ENCODE results near the gene ELOVL3.

The ELOVL3 gene

GRCh38 chr10:102191956-102192355 lies 34.1 kb upstream of the ELOVL3 start:
- TF ChIP-seq POLR2AphosphoS5 (IDR thresholded peaks at IDR 0.05; ENCODE audit: low read depth, low read length) (no peak), TAF1 (IDR thresholded peaks at IDR 0.05; ENCODE audit: borderline replicate concordance, insufficient read depth, low read length) (no peak), SIN3A (IDR thresholded peaks at IDR 0.05; ENCODE audit: borderline replicate concordance, insufficient read depth, low read length) (no peak), REST (IDR thresholded peaks at IDR 0.05; ENCODE audit: insufficient read depth in 1 of 2, low read depth in 2 of 2, low read length in 2 of 2) (no peak), FOXP2 (optimal IDR thresholded peaks at IDR 0.05; ENCODE audit: borderline replicate concordance, extremely low read depth, extremely low read length, insufficient read depth) (no peak)

- TF ChIP-seq TAF1 (IDR thresholded peaks at IDR 0.05; ENCODE audit: borderline replicate concordance, insufficient read depth, low read length) = no peak
- no peak for TF ChIP-seq SIN3A (IDR thresholded peaks at IDR 0.05; ENCODE audit: borderline replicate concordance, insufficient read depth, low read length)
- no peak for TF ChIP-seq POLR2AphosphoS5 (IDR thresholded peaks at IDR 0.05; ENCODE audit: low read depth, low read length)
- no peak for TF ChIP-seq REST (IDR thresholded peaks at IDR 0.05; ENCODE audit: insufficient read depth in 1 of 2, low read depth in 2 of 2, low read length in 2 of 2)
- no peak for TF ChIP-seq FOXP2 (optimal IDR thresholded peaks at IDR 0.05; ENCODE audit: borderline replicate concordance, extremely low read depth, extremely low read length, insufficient read depth)
These were observed 30.7 kb upstream of the ELOVL3 start for GRCh38 chr10:102195296-102195870.

- TF ChIP-seq REST (IDR thresholded peaks at IDR 0.05; ENCODE audit: insufficient read depth in 1 of 2, low read depth in 2 of 2, low read length in 2 of 2) (no peak), POLR2AphosphoS5 (IDR thresholded peaks at IDR 0.05; ENCODE audit: low read depth, low read length) (no peak), FOXP2 (optimal IDR thresholded peaks at IDR 0.05; ENCODE audit: borderline replicate concordance, extremely low read depth, extremely low read length, insufficient read depth) (no peak), TAF1 (IDR thresholded peaks at IDR 0.05; ENCODE audit: borderline replicate concordance, insufficient read depth, low read length) (no peak), SIN3A (IDR thresholded peaks at IDR 0.05; ENCODE audit: borderline replicate concordance, insufficient read depth, low read length) (no peak)
These were observed 29.2 kb upstream of the ELOVL3 start for GRCh38 chr10:102196893-102197292.

- no peak for TF ChIP-seq POLR2AphosphoS5 (IDR thresholded peaks at IDR 0.05; ENCODE audit: low read depth, low read length)
- TF ChIP-seq FOXP2 (optimal IDR thresholded peaks at IDR 0.05; ENCODE audit: borderline replicate concordance, extremely low read depth, extremely low read length, insufficient read depth) = no peak
- TF ChIP-seq TAF1 (IDR thresholded peaks at IDR 0.05; ENCODE audit: borderline replicate concordance, insufficient read depth, low read length) = no peak
These were observed 28.1 kb upstream of the ELOVL3 start for GRCh38 chr10:102198027-102198426.

GRCh38 chr10:102200751-102201640 lies 25.1 kb upstream of the ELOVL3 start:
- TF ChIP-seq TAF1 (IDR thresholded peaks at IDR 0.05; ENCODE audit: borderline replicate concordance, insufficient read depth, low read length) = no peak
- no peak for TF ChIP-seq REST (IDR thresholded peaks at IDR 0.05; ENCODE audit: insufficient read depth in 1 of 2, low read depth in 2 of 2, low read length in 2 of 2)
- no peak for TF ChIP-seq POLR2AphosphoS5 (IDR thresholded peaks at IDR 0.05; ENCODE audit: low read depth, low read length)
- TF ChIP-seq SIN3A (IDR thresholded peaks at IDR 0.05; ENCODE audit: borderline replicate concordance, insufficient read depth, low read length) = no peak
